IgD-negative memory B cell (primary cell): ENCODE data around the gene LDLRAD4. TPM values are rescaled to one million over a fixed set of nuclear protein-coding genes. Genes with fewer than 3 reads are reported as not detected.

Experiments
- H3K27ac Mint-ChIP-seq, 3 donors: one replicate each; pipeline ENCODE4 v1.8.0; 2020 to 2022; ENCODE audit warnings: mild to moderate bottlenecking in 3 of 3, mixed read lengths in 3 of 3, moderate library complexity in 1 of 3
- H3K27me3 Mint-ChIP-seq: one replicate; pipeline ENCODE4 v1.8.0; 2021; ENCODE audit warnings: mixed read lengths
- H3K36me3 Mint-ChIP-seq: one replicate; pipeline ENCODE4 v1.8.0; 2020; ENCODE audit warnings: mild to moderate bottlenecking, mixed read lengths
- H3K4me1 Mint-ChIP-seq, 3 donors: one replicate each; pipeline ENCODE4 v1.8.0; 2020 to 2022; ENCODE audit warnings: mixed read lengths in 3 of 3, mild to moderate bottlenecking in 1 of 3
- H3K4me3 Mint-ChIP-seq, 4 donors: one replicate each; pipeline ENCODE4 v1.8.0; 2020 to 2022; ENCODE audit warnings: mild to moderate bottlenecking in 4 of 4, mixed read lengths in 4 of 4, moderate library complexity in 3 of 4
- H3K9me3 Mint-ChIP-seq, 3 donors: one replicate each; pipeline ENCODE4 v1.8.0; 2020 to 2021; ENCODE audit warnings: mixed read lengths in 3 of 3, mild to moderate bottlenecking in 1 of 3
- polyA plus RNA-seq: library from polyadenylated mRNA; unstranded; fragments of 300-500 nt; fragmentation: Illumina TruSeq; gene quantifications from one replicate; pipeline ENCODE4 v1.2.3, GENCODE V29; 2021

LDLRAD4 gene
- polyA plus RNA-seq, 1 donor from 2014 or later, result 5.1 TPM

GRCh38 chr18:13440277-13441248 lies 222.0 kb downstream of the LDLRAD4 start:
- Mint-ChIP-seq H3K27ac (peak overlapping the region in 1 of 3 donors; percentile 82), H3K9me3 (peaks cover 0 to 1% (median 0%) of the 10 kb centered on the region in 3 donors), H3K27me3 (peaks cover 6% of the 10 kb centered on the region), H3K4me1 (peaks cover 7 to 10% (median 9%) of the 10 kb centered on the region in 3 donors), H3K36me3 (peaks cover 1% of the 10 kb centered on the region), H3K4me3 (no peak overlapping the region)

- no peaks in the 10 kb centered on the region for H3K9me3 Mint-ChIP-seq
- H3K4me1 Mint-ChIP-seq, result peaks cover 7 to 10% (median 9%) of the 10 kb centered on the region in 3 donors
- H3K4me3 Mint-ChIP-seq, result no peak overlapping the region
- no peak overlapping the region for H3K27ac Mint-ChIP-seq
- H3K36me3 Mint-ChIP-seq, result peaks cover 1% of the 10 kb centered on the region
- peaks cover 6% of the 10 kb centered on the region for H3K27me3 Mint-ChIP-seq
Observed at GRCh38 chr18:13441736-13442135, 223.2 kb downstream of the LDLRAD4 start.

GRCh38 chr18:13442451-13442850 lies 223.9 kb downstream of the LDLRAD4 start:
- H3K27me3 Mint-ChIP-seq, result peaks cover 6% of the 10 kb centered on the region
- H3K36me3 Mint-ChIP-seq, result peaks cover 1% of the 10 kb centered on the region
- peak overlapping the region in 1 of 4 donors; percentile 22 for H3K4me3 Mint-ChIP-seq
- no peak overlapping the region for H3K27ac Mint-ChIP-seq
- H3K9me3 Mint-ChIP-seq, result no peaks in the 10 kb centered on the region
- H3K4me1 Mint-ChIP-seq, result peaks cover 9 to 12% (median 10%) of the 10 kb centered on the region in 3 donors

GRCh38 chr18:13443552-13443951 lies 225.0 kb downstream of the LDLRAD4 start:
- peaks cover 3% of the 10 kb centered on the region for H3K36me3 Mint-ChIP-seq
- no peak overlapping the region for H3K27ac Mint-ChIP-seq
- H3K4me1 Mint-ChIP-seq, result peaks cover 10 to 13% (median 11%) of the 10 kb centered on the region in 3 donors
- no peaks in the 10 kb centered on the region for H3K9me3 Mint-ChIP-seq
- H3K27me3 Mint-ChIP-seq, result peaks cover 12% of the 10 kb centered on the region
- no peak overlapping the region for H3K4me3 Mint-ChIP-seq

- Mint-ChIP-seq H3K4me3 (no peak overlapping the region), H3K27me3 (peaks cover 11% of the 10 kb centered on the region), H3K36me3 (peaks cover 3% of the 10 kb centered on the region), H3K27ac (no peak overlapping the region), H3K4me1 (peaks cover 9 to 11% (median 10%) of the 10 kb centered on the region in 3 donors), H3K9me3 (no peaks in the 10 kb centered on the region)
Observed at GRCh38 chr18:13444430-13445240, 226.1 kb downstream of the LDLRAD4 start.

- Mint-ChIP-seq H3K27me3 (peaks cover 11% of the 10 kb centered on the region), H3K27ac (no peak overlapping the region), H3K9me3 (no peaks in the 10 kb centered on the region), H3K4me3 (no peak overlapping the region), H3K36me3 (peaks cover 3% of the 10 kb centered on the region), H3K4me1 (peaks cover 9 to 11% (median 10%) of the 10 kb centered on the region in 3 donors)
Observed at GRCh38 chr18:13445241-13445897, 226.8 kb downstream of the LDLRAD4 start.

- H3K9me3 Mint-ChIP-seq, result peaks cover 0 to 2% (median 0%) of the 10 kb centered on the region in 3 donors
- peaks cover 15% of the 10 kb centered on the region for H3K27me3 Mint-ChIP-seq
- no peak overlapping the region for H3K4me3 Mint-ChIP-seq
- H3K4me1 Mint-ChIP-seq, result peaks cover 9 to 11% (median 10%) of the 10 kb centered on the region in 3 donors
- no peak overlapping the region for H3K27ac Mint-ChIP-seq
- H3K36me3 Mint-ChIP-seq, result peaks cover 3% of the 10 kb centered on the region
Observed at GRCh38 chr18:13446024-13446423, 227.5 kb downstream of the LDLRAD4 start.

- Mint-ChIP-seq H3K4me1 (peaks cover 9 to 11% (median 10%) of the 10 kb centered on the region in 3 donors), H3K27ac (no peak overlapping the region), H3K4me3 (no peak overlapping the region), H3K9me3 (peaks cover 0 to 2% (median 0%) of the 10 kb centered on the region in 3 donors), H3K36me3 (peaks cover 3% of the 10 kb centered on the region), H3K27me3 (peaks cover 19% of the 10 kb centered on the region)
Observed at GRCh38 chr18:13446610-13447461, 228.3 kb downstream of the LDLRAD4 start.

- Mint-ChIP-seq H3K9me3 (peaks cover 0 to 2% (median 0%) of the 10 kb centered on the region in 3 donors), H3K27ac (peak overlapping the region in 1 of 3 donors; percentile 7), H3K36me3 (peaks cover 3% of the 10 kb centered on the region), H3K4me1 (peaks cover 9 to 11% (median 10%) of the 10 kb centered on the region in 3 donors), H3K4me3 (peak overlapping the region in 3 of 4 donors; percentile 4 to 88 (median 14)), H3K27me3 (peaks cover 20% of the 10 kb centered on the region)
Observed at GRCh38 chr18:13447621-13448334, 229.2 kb downstream of the LDLRAD4 start.

- Mint-ChIP-seq H3K36me3 (peaks cover 3% of the 10 kb centered on the region), H3K4me3 (peak overlapping the region in 2 of 4 donors; percentile 4 to 88), H3K27ac (peak overlapping the region in 1 of 3 donors; percentile 7), H3K9me3 (peaks cover 0 to 2% (median 0%) of the 10 kb centered on the region in 3 donors), H3K27me3 (peaks cover 21% of the 10 kb centered on the region), H3K4me1 (peaks cover 9 to 11% (median 10%) of the 10 kb centered on the region in 3 donors)
Observed at GRCh38 chr18:13448335-13448795, 229.8 kb downstream of the LDLRAD4 start.

GRCh38 chr18:13449651-13450050 lies 231.1 kb downstream of the LDLRAD4 start:
- peaks cover 9 to 12% (median 10%) of the 10 kb centered on the region in 3 donors for H3K4me1 Mint-ChIP-seq
- H3K36me3 Mint-ChIP-seq, result peaks cover 3% of the 10 kb centered on the region
- H3K9me3 Mint-ChIP-seq, result peaks cover 0 to 2% (median 0%) of the 10 kb centered on the region in 3 donors
- H3K27me3 Mint-ChIP-seq, result peaks cover 21% of the 10 kb centered on the region
- no peak overlapping the region for H3K27ac Mint-ChIP-seq
- H3K4me3 Mint-ChIP-seq, result peak overlapping the region in 1 of 4 donors; percentile 72

GRCh38 chr18:13450289-13451212 lies 232.0 kb downstream of the LDLRAD4 start:
- Mint-ChIP-seq H3K27ac (no peak overlapping the region), H3K4me1 (peaks cover 9 to 14% (median 10%) of the 10 kb centered on the region in 3 donors)

More at GRCh38 chr18:13450289-13451212, 232.0 kb downstream of the LDLRAD4 start:
- H3K9me3 Mint-ChIP-seq, result peaks cover 0 to 2% (median 0%) of the 10 kb centered on the region in 3 donors
- no peak overlapping the region for H3K4me3 Mint-ChIP-seq
- peaks cover 3% of the 10 kb centered on the region for H3K36me3 Mint-ChIP-seq
- H3K27me3 Mint-ChIP-seq, result peaks cover 26% of the 10 kb centered on the region
